PC-3 (cell line): ENCODE data around the gene MED8. TPM values are rescaled to one million over a fixed set of nuclear protein-coding genes. Genes with fewer than 3 reads are reported as not detected.

Source experiments
- ATAC-seq: fragments of 200-7000 bp; cut with Tn5 transposase; 2 replicates; pipeline ENCODE4 v1.9.1; 2020; ENCODE audit warnings: mild to moderate bottlenecking, moderate library complexity
- BruUV-seq: library from RNA; stranded (reverse); fragments of 400-500 nt; replicated peaks from 2 replicates; lab custom pipeline; 2021; lab: Mats Ljungman, UMichigan
- CTCF ChIA-PET: fragments of 300-600 bp; sonication (Branson Sonifier 250); formaldehyde crosslinking; loops from one replicate; lab custom pipeline; 2022; ENCODE audit warnings: antibody characterized with exemption; lab: Charles Lee
- POLR2A ChIA-PET: fragments of 300-600 bp; sonication (Branson Sonifier 250); formaldehyde crosslinking; loops from one replicate; lab custom pipeline; 2022; ENCODE audit warnings: antibody characterized with exemption; ENCODE audit not compliant: unreplicated experiment; lab: Charles Lee
- DNase-seq: peaks from one replicate; pipeline ENCODE4 v3.0.0-alpha.2; 2015
- H2AFZ ChIP-seq: fragments of 300-600 bp; sonication (generic); 2 replicates; pipeline ENCODE4 v1.6.0; 2016; ENCODE audit warnings: antibody characterized with exemption, low read length
- H3F3A ChIP-seq: fragments of 300-600 bp; sonication (generic); one replicate; pipeline ENCODE4 v1.6.0; 2017; ENCODE audit warnings: antibody characterized with exemption, low read length, control low read depth, mild to moderate bottlenecking; ENCODE audit not compliant: unreplicated experiment
- H3K27ac ChIP-seq: fragments of 300-600 bp; sonication (generic); 2 replicates; pipeline ENCODE4 v1.5.1; 2016; ENCODE audit warnings: mild to moderate bottlenecking, low read length
- H3K27me3 ChIP-seq: fragments of 300-600 bp; sonication (generic); 2 replicates; pipeline ENCODE4 v1.6.1; 2016; ENCODE audit warnings: low read length, mixed read lengths
- H3K36me3 ChIP-seq: fragments of 300-600 bp; sonication (generic); 2 replicates; pipeline ENCODE4 v1.6.1; 2016; ENCODE audit warnings: low read depth, mixed run types, low read length, mixed read lengths
- H3K4me1 ChIP-seq: fragments of 300-600 bp; sonication (generic); 2 replicates; pipeline ENCODE4 v1.5.1; 2016; ENCODE audit warnings: low read length; ENCODE audit not compliant: insufficient read depth
- H3K4me2 ChIP-seq: fragments of 300-600 bp; sonication (generic); 2 replicates; pipeline ENCODE4 v1.6.0; 2016; ENCODE audit warnings: low read length
- H3K4me3 ChIP-seq: fragments of 300-600 bp; sonication (generic); 2 replicates; pipeline ENCODE4 v1.5.1; 2016; ENCODE audit warnings: mild to moderate bottlenecking, low read length, mixed read lengths
- H3K79me2 ChIP-seq: fragments of 300-600 bp; sonication (generic); 2 replicates; pipeline ENCODE4 v1.6.1; 2017; ENCODE audit warnings: low read length, mixed read lengths
- H3K9ac ChIP-seq: fragments of 300-600 bp; sonication (generic); 2 replicates; pipeline ENCODE4 v1.6.0; 2016; ENCODE audit warnings: mild to moderate bottlenecking, low read length
- H3K9me2 ChIP-seq: fragments of 300-600 bp; sonication (generic); replicated peaks from 2 replicates; pipeline ENCODE4 v1.6.1; 2016; ENCODE audit warnings: mixed run types, low read length, mixed read lengths
- H3K9me3 ChIP-seq: fragments of 300-600 bp; sonication (generic); 2 replicates; pipeline ENCODE4 v1.6.1; 2016; ENCODE audit warnings: low read length, mixed read lengths
- H4K20me1 ChIP-seq: fragments of 300-600 bp; sonication (generic); 2 replicates; pipeline ENCODE4 v1.6.1; 2016; ENCODE audit warnings: low read length, mixed read lengths
- CTCF ChIP-seq: fragments of 300-600 bp; sonication (generic); conservative IDR thresholded peaks from 2 replicates; pipeline ENCODE4 v1.5.1; 2017; ENCODE audit warnings: antibody characterized with exemption, low read depth, mild to moderate bottlenecking, low read length
- EZH2 ChIP-seq: fragments of 300-600 bp; sonication (generic); IDR thresholded peaks from one replicate; pipeline ENCODE4 v1.6.1; 2017; ENCODE audit warnings: antibody characterized with exemption, mild to moderate bottlenecking, low read length; ENCODE audit not compliant: unreplicated experiment
- EZH2phosphoT487 ChIP-seq: fragments of 300-600 bp; sonication (generic); IDR thresholded peaks from 2 replicates; pipeline ENCODE4 v1.6.1; 2018; ENCODE audit warnings: mild to moderate bottlenecking, antibody characterized with exemption, low read length, borderline replicate concordance
- intact Hi-C: fragments of 100-400 bp; cut with micrococcal nuclease; formaldehyde crosslinking; loops from 2 replicates; pipeline ENCODE4 v1.9.0; 2023
- total RNA-seq: library from RNA; depleted of rRNA; stranded (reverse); fragments of >200 nt; gene quantifications from 2 replicates; pipeline ENCODE4 v1.2.3, GENCODE V29; 2014

Gene MED8
- total RNA-seq, 1 experiment from 2014 or later, result 41.8 TPM

GRCh38 chr1:43386676-43387075, 2.9 kb downstream of the MED8 start:
- BruUV-seq, result no TSS peak
- Histone ChIP-seq H3K79me2 (peaks cover 48% of the 10 kb centered on the region), H3K4me2 (no peak overlapping the region), H3K4me1 (peaks cover 22% of the 10 kb centered on the region), H3K9me3 (no peaks in the 10 kb centered on the region), H3F3A (no peaks in the 10 kb centered on the region), H3K27ac (no peak overlapping the region), H3K36me3 (peaks cover 39% of the 10 kb centered on the region), H3K27me3 (no peaks in the 10 kb centered on the region), H4K20me1 (peaks cover 7% of the 10 kb centered on the region; the same call in 1 of the 2 replicates), H3K4me3 (no peak overlapping the region), H2AFZ (no peak overlapping the region), H3K9ac (no peak overlapping the region), H3K9me2 (no peaks in the 10 kb centered on the region)
- ATAC-seq (no peak), DNase-seq (no peak)
- TF ChIP-seq CTCF, result no peak
- no peak for TF ChIP-seq EZH2
- TF ChIP-seq EZH2phosphoT487, result no peak
- ChIA-PET CTCF (no interaction called here), POLR2A (no interaction called here)
- intact Hi-C loops, result no loop called here

DNA sequence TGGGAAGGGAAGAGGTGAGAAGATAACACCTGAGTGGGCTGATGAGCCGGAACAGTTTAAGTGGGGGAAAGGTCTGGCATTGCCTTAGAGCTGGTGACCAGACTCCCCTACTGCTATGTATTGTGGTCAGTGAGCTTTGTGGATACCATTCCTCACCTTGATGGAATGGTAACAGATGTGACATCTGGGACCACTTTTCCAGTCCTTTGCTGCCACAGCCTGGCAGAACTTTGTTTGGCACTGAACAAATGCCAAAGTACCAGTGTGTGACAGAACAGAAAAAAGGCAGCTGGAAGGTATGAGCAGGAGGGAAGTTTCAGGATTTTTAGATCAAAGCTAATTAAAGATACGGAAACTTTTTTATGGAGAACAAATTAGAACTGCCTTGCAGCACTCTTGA, 6.2 kb downstream of the MED8 start:
- no peak for TF ChIP-seq EZH2
- TF ChIP-seq CTCF, result peak; percentile 61
- no peak for TF ChIP-seq EZH2phosphoT487
- Histone ChIP-seq H3K4me3 (no peak overlapping the region), H3K4me1 (peaks cover 9% of the 10 kb centered on the region), H4K20me1 (peaks cover 7% of the 10 kb centered on the region; the same call in 1 of the 2 replicates), H3K27me3 (no peaks in the 10 kb centered on the region), H3K9ac (no peak overlapping the region), H3K36me3 (peaks cover 39% of the 10 kb centered on the region), H3K79me2 (peaks cover 19% of the 10 kb centered on the region), H3K4me2 (no peak overlapping the region), H3F3A (no peaks in the 10 kb centered on the region), H3K9me3 (no peaks in the 10 kb centered on the region), H2AFZ (no peak overlapping the region), H3K9me2 (no peaks in the 10 kb centered on the region), H3K27ac (no peak overlapping the region)
- intact Hi-C loops, result loop anchor here (2.0 kb wide), 1 partner anchor 157 kb away; no protein-coding TSS in a partner anchor
- BruUV-seq, result no TSS peak
- POLR2A ChIA-PET, result interaction anchor here (0.6 kb wide), 1 partner anchor 17 kb away, joined by 4 read pairs; no protein-coding TSS in a partner anchor
- DNase-seq, result peak; percentile 60
- peak; percentile 53 for ATAC-seq
- CTCF ChIA-PET, result interaction anchor here (0.6 to 1.3 kb wide), 6 partner anchors 25 to 460 kb away, joined by 3 to 9 read pairs (median 4); partner anchors contain the start of genes CDC20, CFAP57 and EBNA1BP2

DNA sequence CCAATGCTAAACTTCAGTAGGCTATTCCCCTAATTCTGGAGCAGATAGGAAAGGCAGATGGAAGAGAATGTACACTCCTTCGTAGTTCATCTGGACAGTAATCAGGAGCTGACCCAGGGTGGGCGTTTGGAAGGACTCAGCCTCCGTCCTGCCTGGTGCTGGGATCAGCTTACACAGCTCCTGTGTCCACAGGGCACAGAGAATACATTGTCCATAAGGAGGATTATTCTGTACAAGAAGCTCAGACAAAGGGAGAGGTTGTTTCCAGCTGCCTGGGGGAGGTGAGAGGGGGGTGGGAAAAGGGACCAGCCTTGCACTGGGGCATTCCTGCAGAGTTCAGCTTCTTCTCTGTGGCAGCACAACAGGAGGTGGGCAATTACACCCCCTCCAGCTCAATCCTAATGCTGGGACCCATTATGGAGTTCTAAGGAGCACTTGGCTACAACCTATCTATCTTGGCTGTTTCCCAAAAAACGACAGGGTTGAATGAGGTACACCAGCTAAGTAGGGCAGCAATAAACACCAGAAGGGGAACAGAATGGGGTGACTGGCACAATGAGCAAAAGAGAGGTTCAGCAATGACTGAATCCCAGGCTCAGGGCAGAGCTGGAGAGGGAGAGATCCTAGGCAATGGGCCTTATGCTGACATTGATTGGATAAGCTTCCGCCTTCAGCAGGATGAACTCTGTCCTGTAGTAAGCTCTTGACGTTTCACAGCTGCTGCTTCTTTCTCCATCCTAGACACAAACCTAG, 7.4 kb downstream of the MED8 start:
- ChIA-PET POLR2A (interaction anchor here (0.6 kb wide), 1 partner anchor 147 kb away, joined by 12 read pairs; no protein-coding TSS in a partner anchor), CTCF (no interaction called here)
- BruUV-seq, result no TSS peak
- Histone ChIP-seq H3K9ac (no peak overlapping the region), H3K36me3 (peaks cover 33% of the 10 kb centered on the region), H3K4me2 (no peak overlapping the region), H3K9me2 (no peaks in the 10 kb centered on the region), H3K9me3 (no peaks in the 10 kb centered on the region), H3F3A (no peaks in the 10 kb centered on the region), H3K79me2 (peaks cover 6% of the 10 kb centered on the region), H3K4me1 (no peaks in the 10 kb centered on the region), H3K27me3 (no peaks in the 10 kb centered on the region), H4K20me1 (no peaks in the 10 kb centered on the region), H2AFZ (no peak overlapping the region), H3K4me3 (no peak overlapping the region), H3K27ac (no peak overlapping the region)
- intact Hi-C loops, result loop anchor here (2.0 kb wide), 1 partner anchor 155 kb away; no protein-coding TSS in a partner anchor
- DNase-seq (no peak), ATAC-seq (no peak)
- TF ChIP-seq CTCF (no peak), EZH2 (no peak), EZH2phosphoT487 (no peak)
